Gastrocnemius medialis (tissue), 4 donors: ENCODE measurements around the gene TCOF1. TPM values are rescaled to one million over a fixed set of nuclear protein-coding genes. Genes with fewer than 3 reads are reported as not detected.

Experiments used
- ATAC-seq, 2 donors: fragments of 150-250 bp; one replicate each; pipeline ENCODE4 v1.9.1; 2016
- DNase-seq, 2 donors: peaks; one replicate each; pipeline ENCODE4 v3.0.0-alpha.2; 2019
- H3K27ac ChIP-seq, 4 donors: fragments of 200-600 bp; sonication (generic); 1 replicate in 1 of 4; 2 replicates in 3 of 4; pipeline ENCODE4 v1.5.1; 2016 to 2018; ENCODE audit warnings: mild to moderate bottlenecking in 2 of 4, moderate library complexity in 1 of 4
- H3K27me3 ChIP-seq, 3 donors: fragments of 200-600 bp; sonication (generic) in 2 of 3; 1 replicate in 1 of 3; 2 replicates in 2 of 3; pipeline versions ENCODE4 v1.5.1 to v1.6.0; 2016 to 2019; ENCODE audit warnings: mild to moderate bottlenecking in 1 of 3, moderate library complexity in 1 of 3
- H3K36me3 ChIP-seq, 2 donors: fragments of 200-600 bp; sonication (generic) in 1 of 2; one replicate each; pipeline ENCODE4 v1.5.1; 2017 to 2018
- H3K4me1 ChIP-seq, 2 donors: fragments of 200-600 bp; sonication (generic) in 1 of 2; one replicate each; pipeline ENCODE4 v1.5.1; 2016 to 2017; ENCODE audit warnings: mild to moderate bottlenecking in 2 of 2
- H3K4me3 ChIP-seq, 4 donors: fragments of 200-600 bp; sonication (generic) in 3 of 4; 1 replicate in 1 of 4; 2 replicates in 3 of 4; pipeline ENCODE4 v1.5.1; 2016 to 2019; ENCODE audit warnings: mild to moderate bottlenecking in 2 of 4
- H3K9me3 ChIP-seq, 3 donors: fragments of 200-600 bp; sonication (generic) in 2 of 3; 1 replicate in 1 of 3; 2 replicates in 2 of 3; pipeline ENCODE4 v1.5.1; 2016 to 2019
- POLR2A ChIP-seq, 2 donors: fragments of 450-650 bp; IDR thresholded peaks; one replicate each; pipeline ENCODE4 v1.6.1; 2017; ENCODE audit warnings: antibody characterized with exemption in 2 of 2, mild to moderate bottlenecking in 2 of 2, moderate library complexity in 2 of 2
- in situ Hi-C, 4 donors: fragments of 200-750 bp; cut with MboI; loops; one replicate each; pipeline versions ENCODE4 v1.15.0 to v1.8.0; 2017; ENCODE audit warnings: low sequenced_read_pairs in 4 of 4
- intact Hi-C: fragments of 100-400 bp; cut with DNase I; formaldehyde crosslinking; loops from one replicate; pipeline ENCODE4 v1.15.1; 2023; ENCODE audit warnings: low total_unique reads
- total RNA-seq, 4 donors: library from RNA; depleted of rRNA; stranded (reverse); fragments of >200 nt; gene quantifications; one replicate each; pipeline versions ENCODE4 v1.1.0 to v1.2.3, GENCODE V29; 2016
- TF ChIP-seq, protein P1 (sequence below), 5 experiments: fragments of 450-650 bp in 3 of 5; fragments of 200-600 bp in 2 of 5; sonication (generic) in 2 of 5; IDR thresholded peaks in 4 of 5; conservative IDR thresholded peaks in 1 of 5; 1 replicate in 4 of 5; 2 replicates in 1 of 5; pipeline ENCODE4 v1.5.1; 2016 to 2019; ENCODE audit warnings: antibody characterized with exemption in 5 of 5, mild to moderate bottlenecking in 3 of 5, moderate library complexity in 3 of 5

Gene TCOF1
- total RNA-seq, 4 donors from 2014 or later = 22.1 to 31.7 (median 27.1) TPM

DNA sequence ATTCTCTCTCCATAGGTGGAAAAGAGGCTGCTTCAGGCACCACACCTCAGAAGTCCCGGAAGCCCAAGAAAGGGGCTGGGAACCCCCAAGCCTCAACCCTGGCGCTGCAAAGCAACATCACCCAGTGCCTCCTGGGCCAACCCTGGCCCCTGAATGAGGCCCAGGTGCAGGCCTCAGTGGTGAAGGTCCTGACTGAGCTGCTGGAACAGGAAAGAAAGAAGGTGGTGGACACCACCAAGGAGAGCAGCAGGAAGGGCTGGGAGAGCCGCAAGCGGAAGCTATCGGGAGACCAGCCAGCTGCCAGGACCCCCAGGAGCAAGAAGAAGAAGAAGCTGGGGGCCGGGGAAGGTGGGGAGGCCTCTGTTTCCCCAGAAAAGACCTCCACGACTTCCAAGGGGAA, 38.8 kb downstream of the TCOF1 start:
- Histone ChIP-seq H3K4me1 (no peaks in the 10 kb centered on the region), H3K4me3 (no peak overlapping the region), H3K27me3 (no peaks in the 10 kb centered on the region), H3K27ac (no peak overlapping the region), H3K9me3 (no peaks in the 10 kb centered on the region), H3K36me3 (peaks cover 0 to 86% of the 10 kb centered on the region in 2 donors)
- TF ChIP-seq, protein P1, sequence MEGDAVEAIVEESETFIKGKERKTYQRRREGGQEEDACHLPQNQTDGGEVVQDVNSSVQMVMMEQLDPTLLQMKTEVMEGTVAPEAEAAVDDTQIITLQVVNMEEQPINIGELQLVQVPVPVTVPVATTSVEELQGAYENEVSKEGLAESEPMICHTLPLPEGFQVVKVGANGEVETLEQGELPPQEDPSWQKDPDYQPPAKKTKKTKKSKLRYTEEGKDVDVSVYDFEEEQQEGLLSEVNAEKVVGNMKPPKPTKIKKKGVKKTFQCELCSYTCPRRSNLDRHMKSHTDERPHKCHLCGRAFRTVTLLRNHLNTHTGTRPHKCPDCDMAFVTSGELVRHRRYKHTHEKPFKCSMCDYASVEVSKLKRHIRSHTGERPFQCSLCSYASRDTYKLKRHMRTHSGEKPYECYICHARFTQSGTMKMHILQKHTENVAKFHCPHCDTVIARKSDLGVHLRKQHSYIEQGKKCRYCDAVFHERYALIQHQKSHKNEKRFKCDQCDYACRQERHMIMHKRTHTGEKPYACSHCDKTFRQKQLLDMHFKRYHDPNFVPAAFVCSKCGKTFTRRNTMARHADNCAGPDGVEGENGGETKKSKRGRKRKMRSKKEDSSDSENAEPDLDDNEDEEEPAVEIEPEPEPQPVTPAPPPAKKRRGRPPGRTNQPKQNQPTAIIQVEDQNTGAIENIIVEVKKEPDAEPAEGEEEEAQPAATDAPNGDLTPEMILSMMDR (IDR thresholded peaks at IDR 0.05 in 4 of 5, conservative IDR thresholded peaks at IDR 0.05 in 1 of 5) = no peak
- no peak for TF ChIP-seq POLR2A (IDR thresholded peaks at IDR 0.05)
- intact Hi-C loops (no loop called here), in situ Hi-C loops (no loop called here)
- DNase-seq (no peak), ATAC-seq (no peak)

DNA sequence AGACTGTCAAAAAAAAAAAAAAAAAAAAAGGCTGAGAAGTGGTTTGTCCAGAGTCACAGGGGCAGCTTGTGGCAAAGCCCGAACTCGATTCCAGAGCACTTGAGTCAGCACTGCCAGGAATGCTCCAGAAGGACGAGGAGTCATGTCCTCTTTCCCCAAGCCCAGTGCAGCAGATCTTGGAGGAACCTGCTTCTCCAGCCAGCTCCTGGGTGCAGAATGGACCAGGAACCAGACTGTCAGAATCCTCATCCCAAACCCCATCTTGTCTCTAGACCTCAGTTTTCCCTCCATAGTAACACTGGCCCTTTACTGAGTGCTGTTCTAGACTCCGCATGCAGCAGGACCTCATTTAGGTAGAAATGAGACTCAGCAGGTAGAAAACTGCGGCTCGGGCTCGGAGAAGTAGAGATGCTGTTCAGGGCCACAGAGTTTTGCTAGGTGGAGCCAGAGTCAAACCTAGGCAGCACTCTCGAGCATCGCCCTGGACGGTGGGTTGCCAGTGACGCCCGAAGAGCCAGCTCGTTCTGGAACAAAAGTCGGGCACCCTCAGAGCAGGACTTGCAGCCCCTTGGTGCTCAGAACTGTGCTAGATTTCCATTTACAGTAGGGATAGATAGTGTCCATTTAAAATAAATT, 39.8 kb downstream of the TCOF1 start:
- Histone ChIP-seq H3K27ac (no peak overlapping the region), H3K4me3 (no peak overlapping the region), H3K9me3 (no peaks in the 10 kb centered on the region), H3K27me3 (no peaks in the 10 kb centered on the region), H3K4me1 (no peaks in the 10 kb centered on the region), H3K36me3 (peaks cover 0 to 76% of the 10 kb centered on the region in 2 donors)
- ATAC-seq (no peak), DNase-seq (no peak)
- in situ Hi-C loops (no loop called here), intact Hi-C loops (no loop called here)
- TF ChIP-seq, protein P1 (IDR thresholded peaks at IDR 0.05 in 4 of 5, conservative IDR thresholded peaks at IDR 0.05 in 1 of 5) = no peak
- TF ChIP-seq POLR2A (IDR thresholded peaks at IDR 0.05) = no peak

DNA sequence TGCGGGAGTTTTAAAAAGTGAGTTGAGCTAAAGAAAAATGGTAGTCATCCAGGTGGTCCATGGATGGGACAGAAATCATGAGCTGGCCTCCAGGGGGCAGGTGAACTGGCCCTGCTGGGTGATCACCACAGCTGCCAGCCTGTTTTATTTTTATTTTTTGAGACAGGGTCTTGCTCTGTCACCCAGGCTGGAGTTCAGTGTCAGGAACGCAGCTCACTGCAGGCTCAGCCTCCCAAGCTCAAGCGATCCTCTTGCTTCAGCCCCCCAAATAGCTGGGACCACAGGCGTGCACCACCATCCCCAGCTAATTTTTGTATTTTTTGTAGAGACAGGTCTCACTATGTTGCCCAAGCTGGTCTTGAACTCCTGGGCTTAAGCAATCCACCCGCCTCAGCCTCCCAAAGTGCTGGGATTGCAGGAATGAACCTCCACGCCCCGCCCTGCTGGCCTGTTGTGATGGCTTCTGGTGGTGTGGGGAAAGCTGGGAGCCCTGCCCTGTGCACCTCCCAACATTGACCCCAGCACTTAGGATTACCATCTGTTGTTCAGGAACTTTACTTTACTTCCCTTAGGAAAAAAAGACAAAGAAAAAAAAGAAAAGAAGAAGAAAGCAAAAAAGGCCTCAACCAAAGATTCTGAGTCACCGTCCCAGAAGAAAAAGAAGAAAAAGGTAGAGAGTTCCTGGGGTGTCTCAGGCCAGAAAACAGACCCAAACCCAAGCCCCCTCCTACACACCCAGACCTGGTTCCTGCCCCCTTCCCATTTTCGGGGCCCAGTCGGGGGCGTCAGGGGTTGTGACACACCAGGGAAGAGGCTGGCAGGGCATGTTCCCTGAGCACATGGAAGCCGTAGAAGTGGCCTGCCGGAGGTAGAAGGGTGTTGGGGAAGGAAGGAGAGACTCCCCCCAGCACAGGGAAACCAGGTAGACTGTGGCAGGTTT, 40.6 kb downstream of the TCOF1 start:
- Histone ChIP-seq H3K9me3 (no peaks in the 10 kb centered on the region), H3K27ac (no peak overlapping the region), H3K4me1 (no peaks in the 10 kb centered on the region), H3K27me3 (no peaks in the 10 kb centered on the region), H3K4me3 (no peak overlapping the region), H3K36me3 (peaks cover 0 to 74% of the 10 kb centered on the region in 2 donors)
- in situ Hi-C loops = no loop called here
- TF ChIP-seq, protein P1 (IDR thresholded peaks at IDR 0.05 in 4 of 5, conservative IDR thresholded peaks at IDR 0.05 in 1 of 5) = no peak
- TF ChIP-seq POLR2A (IDR thresholded peaks at IDR 0.05) = no peak
- no peak for DNase-seq
- no peak for ATAC-seq
- intact Hi-C loops = no loop called here

DNA sequence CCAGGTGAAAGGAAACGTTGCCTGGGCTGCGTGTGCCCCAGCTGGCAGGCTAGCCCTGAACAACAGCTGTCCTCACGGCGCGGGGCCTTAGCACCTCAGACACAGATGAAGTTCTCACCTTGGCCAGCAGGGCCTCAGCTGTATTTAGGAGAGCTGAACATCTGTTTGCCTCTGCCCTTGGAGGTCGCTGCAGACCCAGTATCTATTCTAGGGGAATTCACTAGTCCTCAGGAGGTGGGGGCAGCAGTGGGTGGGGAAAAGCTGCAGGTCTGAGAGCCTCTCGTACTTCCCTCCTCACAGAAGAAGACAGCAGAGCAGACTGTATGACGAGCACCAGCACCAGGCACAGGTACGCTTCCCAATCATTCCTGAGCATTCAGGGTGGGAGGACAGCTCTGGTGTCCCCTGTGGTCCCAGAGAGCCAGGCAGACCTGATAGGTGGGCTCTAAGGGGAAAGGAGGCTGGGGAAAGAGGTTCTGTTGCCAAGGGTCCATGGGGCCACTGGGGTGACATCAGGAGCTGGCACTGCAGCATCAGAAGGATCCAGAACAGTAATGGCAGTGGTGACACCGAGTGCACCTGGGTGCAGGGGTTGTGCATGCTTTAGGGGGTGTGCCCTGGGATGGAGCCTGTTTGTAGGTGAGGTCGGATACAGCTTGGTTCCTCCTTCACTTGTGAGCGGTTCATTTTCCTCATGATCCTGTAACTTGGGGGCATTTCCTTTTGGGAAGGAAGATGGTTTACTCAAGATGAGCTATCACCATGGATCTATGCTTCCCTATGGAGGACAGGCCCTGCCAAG, 41.4 kb downstream of the TCOF1 start:
- peaks cover 0 to 69% of the 10 kb centered on the region in 2 donors for H3K36me3 ChIP-seq
- no peaks in the 10 kb centered on the region for H3K27me3 ChIP-seq
- ATAC-seq (no peak), DNase-seq (no peak)
- no peak for TF ChIP-seq POLR2A (IDR thresholded peaks at IDR 0.05)
- TF ChIP-seq, protein P1 (IDR thresholded peaks at IDR 0.05 in 4 of 5, conservative IDR thresholded peaks at IDR 0.05 in 1 of 5) = no peak
- no peaks in the 10 kb centered on the region for H3K4me1 ChIP-seq
- no peak overlapping the region for H3K27ac ChIP-seq
- H3K4me3 ChIP-seq = no peak overlapping the region
- in situ Hi-C loops (no loop called here), intact Hi-C loops (no loop called here)
- H3K9me3 ChIP-seq = no peaks in the 10 kb centered on the region
